Ovary (tissue), 3 donors: ENCODE data around the gene FARS2.

Experiments
- CTCF ChIP-seq, 3 donors: fragments of 450-650 bp in 2 of 3; fragments of 200-600 bp in 1 of 3; IDR thresholded peaks; one replicate each; pipeline versions ENCODE4 v1.5.1 to v1.8.0; 2016 to 2022; ENCODE audit warnings: antibody characterized with exemption in 3 of 3, mild to moderate bottlenecking in 1 of 3
- EP300 ChIP-seq: sonication (generic); formaldehyde crosslinking; IDR thresholded peaks from one replicate; pipeline ENCODE4 v1.6.1; 2017; ENCODE audit warnings: antibody characterized with exemption
- POLR2A ChIP-seq: fragments of 450-650 bp; IDR thresholded peaks from one replicate; pipeline ENCODE4 v1.6.1; 2017; ENCODE audit warnings: antibody characterized with exemption, mild to moderate bottlenecking, moderate library complexity
- donor health status: DM: no; HTN: no; CAD: no.

- TF ChIP-seq CTCF (IDR thresholded peaks at IDR 0.05) (no peak), POLR2A (no peak), EP300 (no peak)
Observed at GRCh38 chr6:5438922-5439584, 177.7 kb downstream of the FARS2 start.
